Measurements from ENCODE around the gene MAPRE2. TPM values are rescaled to one million over a fixed set of nuclear protein-coding genes. Genes with fewer than 3 reads are reported as not detected.

The MAPRE2 gene
- total RNA-seq, 1 donor from 2014 or later: 120 TPM

DNA sequence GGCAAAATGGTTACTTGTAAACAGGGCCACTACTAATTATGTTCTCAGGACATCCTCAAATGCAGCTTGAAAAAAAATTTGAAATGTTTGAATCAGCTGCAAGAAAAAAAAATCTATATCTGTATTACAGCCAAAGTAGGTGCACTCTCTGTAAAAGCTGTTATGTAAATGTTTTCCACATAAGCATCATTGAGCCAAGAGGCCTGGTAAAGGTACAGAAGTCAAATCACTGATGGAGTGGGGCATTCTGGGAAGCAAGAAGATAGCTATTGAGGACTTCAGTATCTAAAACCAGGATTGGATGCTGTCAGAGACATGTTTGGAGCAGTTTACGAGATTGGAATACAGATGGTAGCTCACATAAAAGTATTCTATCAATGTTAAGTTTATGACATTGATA, 80.3 kb downstream of the MAPRE2 start:
- peaks cover 96% of the 10 kb centered on the region for H3K4me1 ChIP-seq
- no peak overlapping the region for H3K4me3 ChIP-seq
- intact Hi-C loops (cut with micrococcal nuclease): no loop called here
- no peaks in the 10 kb centered on the region for H3K36me3 ChIP-seq
- H3K27me3 ChIP-seq (ENCODE audit: low read depth): no peaks in the 10 kb centered on the region
- H3K27ac ChIP-seq (replicated peaks): peak overlapping the region; percentile 19
- TF ChIP-seq, protein P1, sequence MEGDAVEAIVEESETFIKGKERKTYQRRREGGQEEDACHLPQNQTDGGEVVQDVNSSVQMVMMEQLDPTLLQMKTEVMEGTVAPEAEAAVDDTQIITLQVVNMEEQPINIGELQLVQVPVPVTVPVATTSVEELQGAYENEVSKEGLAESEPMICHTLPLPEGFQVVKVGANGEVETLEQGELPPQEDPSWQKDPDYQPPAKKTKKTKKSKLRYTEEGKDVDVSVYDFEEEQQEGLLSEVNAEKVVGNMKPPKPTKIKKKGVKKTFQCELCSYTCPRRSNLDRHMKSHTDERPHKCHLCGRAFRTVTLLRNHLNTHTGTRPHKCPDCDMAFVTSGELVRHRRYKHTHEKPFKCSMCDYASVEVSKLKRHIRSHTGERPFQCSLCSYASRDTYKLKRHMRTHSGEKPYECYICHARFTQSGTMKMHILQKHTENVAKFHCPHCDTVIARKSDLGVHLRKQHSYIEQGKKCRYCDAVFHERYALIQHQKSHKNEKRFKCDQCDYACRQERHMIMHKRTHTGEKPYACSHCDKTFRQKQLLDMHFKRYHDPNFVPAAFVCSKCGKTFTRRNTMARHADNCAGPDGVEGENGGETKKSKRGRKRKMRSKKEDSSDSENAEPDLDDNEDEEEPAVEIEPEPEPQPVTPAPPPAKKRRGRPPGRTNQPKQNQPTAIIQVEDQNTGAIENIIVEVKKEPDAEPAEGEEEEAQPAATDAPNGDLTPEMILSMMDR (IDR thresholded peaks at IDR 0.05; ENCODE audit: borderline replicate concordance): no peak
- no peak for DNase-seq
- no peaks in the 10 kb centered on the region for H3K9me3 ChIP-seq (replicated peaks)

- Histone ChIP-seq H3K4me3 (no peak overlapping the region), H3K4me1 (peaks cover 88% of the 10 kb centered on the region), H3K27ac (replicated peaks) (peak overlapping the region; percentile 45), H3K9me3 (replicated peaks) (no peaks in the 10 kb centered on the region), H3K36me3 (peaks cover 10% of the 10 kb centered on the region), H3K27me3 (ENCODE audit: low read depth) (no peaks in the 10 kb centered on the region)
- DNase-seq: no peak
- TF ChIP-seq, protein P1 (IDR thresholded peaks at IDR 0.05; ENCODE audit: borderline replicate concordance): peak; percentile 51
- intact Hi-C loops (cut with micrococcal nuclease): no loop called here
These were observed 81.5 kb downstream of the MAPRE2 start for GRCh38 chr18:35122586-35123224.

GRCh38 chr18:35123811-35124210, 82.6 kb downstream of the MAPRE2 start:
- H3K9me3 ChIP-seq (replicated peaks): no peaks in the 10 kb centered on the region
- DNase-seq: no peak
- H3K27me3 ChIP-seq (ENCODE audit: low read depth): no peaks in the 10 kb centered on the region
- H3K4me3 ChIP-seq: no peak overlapping the region
- TF ChIP-seq, protein P1 (IDR thresholded peaks at IDR 0.05; ENCODE audit: borderline replicate concordance): no peak
- H3K36me3 ChIP-seq: peaks cover 21% of the 10 kb centered on the region
- H3K4me1 ChIP-seq: peaks cover 77% of the 10 kb centered on the region
- intact Hi-C loops (cut with micrococcal nuclease): no loop called here
- peak overlapping the region; percentile 45 for H3K27ac ChIP-seq (replicated peaks)

DNA sequence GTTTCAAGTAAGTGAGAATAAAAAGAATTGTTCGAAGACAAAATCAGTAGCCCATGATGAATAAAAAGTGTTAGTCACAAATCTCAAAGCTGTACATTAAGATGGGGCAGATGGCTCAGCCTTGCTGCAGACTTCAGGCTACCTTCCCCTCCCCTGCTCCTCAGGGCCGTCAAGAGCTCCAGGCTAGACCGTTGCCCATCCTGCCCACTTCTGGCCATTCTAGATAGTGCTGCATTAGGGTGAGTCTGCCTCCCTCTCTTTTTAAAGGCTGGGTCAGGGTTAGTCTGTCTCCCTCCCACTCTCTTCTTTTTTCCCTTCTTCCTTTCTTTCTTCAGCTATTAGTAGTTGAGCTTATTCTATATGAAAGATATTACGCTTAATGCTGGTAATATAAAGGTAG, 86.0 kb downstream of the MAPRE2 start:
- Histone ChIP-seq H3K27me3 (ENCODE audit: low read depth) (no peaks in the 10 kb centered on the region), H3K27ac (replicated peaks) (no peak overlapping the region), H3K36me3 (peaks cover 35% of the 10 kb centered on the region), H3K9me3 (replicated peaks) (no peaks in the 10 kb centered on the region), H3K4me3 (no peak overlapping the region), H3K4me1 (peaks cover 74% of the 10 kb centered on the region)
- intact Hi-C loops (cut with micrococcal nuclease): no loop called here
- DNase-seq: no peak
- TF ChIP-seq, protein P1 (IDR thresholded peaks at IDR 0.05; ENCODE audit: borderline replicate concordance): no peak

GRCh38 chr18:35128675-35129074, 87.5 kb downstream of the MAPRE2 start:
- DNase-seq: no peak
- intact Hi-C loops (cut with micrococcal nuclease): no loop called here
- no peaks in the 10 kb centered on the region for H3K27me3 ChIP-seq (ENCODE audit: low read depth)
- H3K9me3 ChIP-seq (replicated peaks): no peaks in the 10 kb centered on the region
- peaks cover 50% of the 10 kb centered on the region for H3K36me3 ChIP-seq
- peaks cover 74% of the 10 kb centered on the region for H3K4me1 ChIP-seq
- H3K27ac ChIP-seq (replicated peaks): peak overlapping the region; percentile 74
- H3K4me3 ChIP-seq: no peak overlapping the region
- TF ChIP-seq, protein P1 (IDR thresholded peaks at IDR 0.05; ENCODE audit: borderline replicate concordance): no peak
